DMS114 treated with DMSO at 0.1 percent for 48 hours (cell line): ENCODE measurements around the gene RFC5.
"Not testable (repeated sequence)": the region's sequence is repeated elsewhere in the genome, so short reads cannot be mapped to it uniquely, and the experiment has no call there.

Experiments
- DNase-seq: peaks from one replicate; lab custom pipeline; 2025; ENCODE audit not compliant: unreplicated experiment; lab: John Stamatoyannopoulos, UW

RFC5 gene

DNA sequence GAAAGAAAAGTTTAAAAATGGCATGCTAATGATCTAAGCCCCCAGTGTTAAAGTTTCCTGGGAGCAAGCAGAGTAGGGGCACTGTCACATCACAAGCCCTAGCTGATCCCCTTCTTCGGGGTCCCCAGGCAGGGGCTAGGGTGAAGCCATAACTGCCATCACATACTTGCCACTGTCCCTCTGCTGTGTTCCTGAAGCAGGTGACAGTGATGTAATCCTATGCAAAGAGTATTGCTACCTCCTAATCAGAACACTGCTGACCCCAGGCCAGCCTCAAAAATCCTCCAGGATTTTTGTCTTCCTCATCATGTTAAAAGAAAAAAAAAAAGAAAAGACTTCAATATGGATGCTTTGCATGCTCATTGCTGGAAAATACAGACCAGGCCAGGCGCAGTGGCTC is 1.2 kb upstream of the RFC5 start:
- no peak for DNase-seq

DNA sequence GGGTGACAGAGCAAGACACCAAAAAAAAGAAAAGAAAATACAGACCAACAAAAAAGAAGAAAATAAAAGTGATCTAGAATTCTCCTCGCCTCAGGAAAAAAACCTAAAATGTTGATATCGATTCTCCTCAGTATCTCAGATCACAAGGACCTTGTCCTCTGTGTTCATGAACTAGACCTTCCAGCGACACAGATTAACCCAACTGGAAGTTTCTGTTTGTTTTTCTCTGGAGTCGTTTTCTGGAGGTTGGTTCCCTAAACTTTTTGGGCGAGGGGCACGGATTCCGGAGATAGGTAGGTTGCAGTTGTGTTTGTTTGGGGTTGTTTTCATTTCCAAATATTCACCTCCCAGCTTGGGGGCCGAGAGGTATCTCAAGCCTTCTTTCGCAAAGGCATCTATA is 559 bp upstream of the RFC5 start:
- no peak for DNase-seq

DNA sequence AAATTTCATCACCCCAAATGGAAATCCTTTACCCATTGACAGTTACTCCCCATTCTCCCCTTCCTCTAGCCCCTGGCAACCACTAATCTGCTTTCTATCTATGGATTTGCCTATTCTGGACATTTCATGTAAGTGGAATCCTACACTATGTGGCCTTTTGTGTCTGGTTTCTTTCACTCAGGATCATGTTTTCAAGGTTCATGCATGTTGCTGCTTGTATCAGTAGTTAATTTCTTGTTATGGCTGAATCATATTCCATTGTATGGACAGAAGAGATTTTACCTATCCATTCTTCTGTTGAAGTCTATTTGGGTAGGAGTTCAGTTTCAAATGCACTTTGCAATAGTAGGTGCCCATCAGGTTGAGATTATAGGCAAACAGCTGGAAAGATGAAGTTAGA is 1.4 kb downstream of the RFC5 start:
- no peak for DNase-seq

DNA sequence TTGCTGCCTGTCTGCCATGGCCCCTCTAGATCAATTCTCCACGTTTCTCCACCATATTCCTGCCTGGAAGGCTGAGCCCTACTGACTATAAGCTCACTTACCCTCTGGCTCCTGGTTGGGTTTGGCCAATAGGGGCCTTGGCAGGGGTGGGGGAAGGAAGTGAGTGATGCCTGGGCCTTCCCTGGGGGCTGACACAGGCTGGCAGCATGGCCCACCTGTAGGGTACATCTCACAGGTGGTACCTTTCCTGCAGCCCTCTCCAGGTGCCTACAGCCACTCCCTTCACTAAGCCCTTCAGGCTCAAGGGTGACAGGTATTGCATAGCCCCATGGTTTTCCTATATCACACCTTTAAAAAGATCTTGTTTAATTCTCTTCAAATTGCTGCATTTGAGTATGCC is 3.5 kb downstream of the RFC5 start:
- no peak for DNase-seq

DNA sequence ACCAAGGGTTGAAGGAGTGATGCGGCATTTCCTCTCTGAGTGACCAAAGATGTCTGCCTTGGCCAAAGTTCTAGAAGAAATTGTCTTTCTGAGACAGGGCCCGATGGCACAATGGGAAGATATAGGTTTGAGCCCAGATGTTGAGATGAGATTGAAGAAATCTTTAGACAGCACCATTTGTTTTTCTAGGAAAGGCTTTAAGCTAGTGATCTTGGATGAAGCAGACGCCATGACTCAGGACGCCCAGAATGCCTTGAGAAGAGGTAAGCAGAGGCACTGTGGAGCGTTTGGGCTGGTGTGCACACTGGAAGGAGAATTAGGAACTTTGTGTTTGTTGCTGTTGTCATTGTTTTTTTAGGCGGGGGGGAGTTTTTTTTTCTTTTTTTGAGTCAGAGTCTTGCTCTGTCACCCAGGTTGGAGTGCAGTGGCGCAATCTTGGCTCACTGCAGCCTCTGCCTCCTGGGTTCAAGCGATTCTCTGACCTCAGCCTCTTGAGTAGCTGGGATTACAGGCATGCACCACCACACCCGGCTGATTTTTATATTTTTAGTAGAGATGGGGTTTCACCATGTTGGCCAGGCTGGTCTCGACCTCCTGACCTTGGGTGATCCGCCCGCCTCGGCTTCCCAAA is 5.7 kb downstream of the RFC5 start:
- not testable (repeated sequence) for DNase-seq

DNA sequence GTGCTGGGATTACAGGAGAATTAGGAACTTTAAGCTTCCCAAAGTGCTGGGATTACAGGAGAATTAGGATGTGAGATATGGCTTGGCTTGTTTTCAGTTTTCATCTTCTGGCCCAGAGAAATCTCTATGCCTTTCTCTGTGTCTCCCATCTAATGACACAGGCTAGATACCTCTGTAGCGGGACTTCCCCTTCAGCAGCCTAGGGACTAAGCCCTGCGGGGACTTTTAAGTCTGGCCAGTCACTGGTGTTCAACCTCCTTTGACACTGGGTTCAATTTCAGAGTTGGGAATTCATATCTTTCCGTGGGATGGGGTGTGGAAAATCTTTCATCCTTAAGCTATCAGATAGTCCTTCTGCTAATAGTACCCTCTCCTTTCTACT is 6.2 kb downstream of the RFC5 start:
- no peak for DNase-seq

DNA sequence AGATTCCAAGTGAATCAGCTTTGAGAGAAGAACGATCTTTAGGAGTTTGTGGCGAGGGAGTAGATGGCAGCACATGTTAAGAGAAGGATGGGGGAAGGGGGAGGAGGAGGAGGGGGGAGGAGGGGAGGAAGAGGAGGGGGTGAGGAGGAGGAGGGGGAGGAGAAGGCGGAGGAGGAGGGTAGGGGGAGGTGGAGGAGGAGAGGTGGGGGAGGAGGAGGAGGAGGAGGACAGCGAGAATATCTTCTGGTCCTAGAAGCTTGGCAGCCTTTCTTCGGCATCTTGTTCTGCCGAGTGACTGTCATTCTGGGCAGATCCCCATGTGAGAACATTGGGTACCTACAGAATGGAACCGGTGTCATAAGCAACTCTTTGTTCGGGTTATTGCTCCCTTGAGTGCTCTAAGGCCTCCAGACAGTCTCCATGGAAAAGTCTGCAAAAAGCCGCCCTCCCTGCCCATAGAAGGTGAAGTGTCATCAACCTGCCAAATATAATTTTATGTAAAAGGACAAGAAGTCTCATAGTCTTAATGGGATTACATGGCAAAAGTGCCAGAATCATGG is 6.9 kb downstream of the RFC5 start:
- DNase-seq: no peak

DNA sequence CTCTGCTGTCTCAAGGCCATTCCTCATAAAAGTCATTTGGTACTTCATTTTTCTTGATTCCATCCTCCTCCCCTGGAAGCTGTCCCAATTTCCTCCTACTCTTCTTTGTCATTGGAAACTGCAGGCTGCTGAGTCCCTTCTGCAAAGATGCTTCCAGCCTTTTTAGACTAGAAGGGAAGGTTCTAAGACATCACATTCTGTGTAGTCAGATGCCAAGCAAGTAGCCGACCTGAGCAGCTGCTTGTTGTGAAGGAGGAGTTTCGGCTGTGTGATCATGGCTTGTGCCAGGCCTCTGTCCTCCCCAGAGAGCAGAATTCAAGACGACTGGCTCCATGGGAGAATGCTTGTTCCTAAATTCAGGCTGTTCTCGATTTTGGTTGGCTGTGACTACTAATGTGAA is 8.7 kb downstream of the RFC5 start:
- no peak for DNase-seq

DNA sequence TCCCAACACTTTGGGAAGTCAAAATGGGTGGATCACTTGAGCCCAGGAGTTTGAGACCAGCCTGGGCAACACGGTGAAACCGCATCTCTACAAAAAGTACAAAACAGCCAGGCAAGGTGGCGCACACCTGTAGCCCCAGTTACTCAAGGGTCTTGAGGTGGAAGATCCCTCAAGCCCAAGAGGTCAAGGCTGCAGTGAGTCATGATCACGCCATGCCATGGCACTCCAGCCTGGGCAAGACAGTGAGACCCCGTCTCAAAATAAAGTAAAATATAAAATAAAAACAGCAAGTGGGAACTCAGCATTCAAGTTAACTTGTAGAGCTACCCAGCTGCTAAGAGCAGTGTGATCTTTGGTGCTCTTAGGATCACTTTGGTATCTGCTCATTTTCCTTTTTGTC is 12.7 kb downstream of the RFC5 start:
- no peak for DNase-seq

DNA sequence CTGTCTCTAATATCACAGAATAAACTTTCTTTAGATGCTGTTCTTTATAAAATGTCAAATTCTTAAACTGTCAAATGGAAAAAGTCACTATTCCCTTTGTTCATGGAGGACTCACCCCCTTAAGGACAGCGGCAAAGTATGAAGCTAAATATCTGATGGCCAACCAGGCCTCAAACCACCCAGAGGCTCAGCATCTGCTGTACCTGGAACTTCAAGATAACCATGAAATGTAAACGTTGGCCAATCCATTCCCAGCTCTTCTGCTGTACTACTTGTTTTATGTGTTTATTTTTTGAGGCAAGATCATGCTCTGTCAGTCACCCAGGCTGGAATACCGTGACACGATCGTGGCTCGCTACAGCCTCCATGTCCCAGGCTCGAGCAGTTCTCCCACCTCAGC is 15.7 kb downstream of the RFC5 start:
- no peak for DNase-seq

DNA sequence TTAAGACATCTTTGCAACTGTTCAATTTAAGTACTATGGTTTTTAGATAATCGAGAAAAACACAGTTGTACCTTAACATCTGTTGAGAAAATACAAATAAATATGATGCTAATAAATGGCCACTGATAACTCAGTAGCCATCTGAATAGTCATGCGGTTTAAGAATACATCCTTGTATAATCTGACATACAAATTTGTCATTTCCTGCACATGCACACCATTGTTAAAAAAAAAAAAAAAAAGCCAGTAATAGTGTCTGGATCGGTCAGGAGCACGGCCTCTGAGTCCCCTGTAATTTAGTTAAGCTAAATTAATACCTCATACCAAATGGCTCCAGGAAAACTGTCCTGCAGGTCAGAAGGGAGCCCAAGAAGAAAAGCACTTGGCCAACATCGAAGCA is 16.8 kb downstream of the RFC5 start:
- no peak for DNase-seq

DNA sequence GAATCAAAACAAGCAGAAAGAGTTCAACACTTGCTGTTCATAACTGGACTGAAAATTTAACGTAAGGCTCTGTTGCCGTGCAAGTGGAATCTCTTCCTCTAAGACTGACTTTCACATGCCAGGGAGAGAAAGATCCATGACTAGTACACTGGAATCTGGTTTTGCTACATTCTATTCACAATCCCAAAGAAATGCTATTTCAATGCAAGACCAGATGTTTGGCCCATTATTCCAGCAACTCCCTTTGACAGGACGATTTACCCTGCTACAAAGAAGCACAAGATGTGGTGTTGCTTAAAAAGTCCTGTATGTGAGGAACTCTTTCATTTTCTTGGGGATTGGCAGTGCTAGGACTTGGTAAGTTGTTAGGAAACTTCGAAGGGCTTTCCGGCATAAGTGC is 17.4 kb downstream of the RFC5 start:
- DNase-seq: no peak

DNA sequence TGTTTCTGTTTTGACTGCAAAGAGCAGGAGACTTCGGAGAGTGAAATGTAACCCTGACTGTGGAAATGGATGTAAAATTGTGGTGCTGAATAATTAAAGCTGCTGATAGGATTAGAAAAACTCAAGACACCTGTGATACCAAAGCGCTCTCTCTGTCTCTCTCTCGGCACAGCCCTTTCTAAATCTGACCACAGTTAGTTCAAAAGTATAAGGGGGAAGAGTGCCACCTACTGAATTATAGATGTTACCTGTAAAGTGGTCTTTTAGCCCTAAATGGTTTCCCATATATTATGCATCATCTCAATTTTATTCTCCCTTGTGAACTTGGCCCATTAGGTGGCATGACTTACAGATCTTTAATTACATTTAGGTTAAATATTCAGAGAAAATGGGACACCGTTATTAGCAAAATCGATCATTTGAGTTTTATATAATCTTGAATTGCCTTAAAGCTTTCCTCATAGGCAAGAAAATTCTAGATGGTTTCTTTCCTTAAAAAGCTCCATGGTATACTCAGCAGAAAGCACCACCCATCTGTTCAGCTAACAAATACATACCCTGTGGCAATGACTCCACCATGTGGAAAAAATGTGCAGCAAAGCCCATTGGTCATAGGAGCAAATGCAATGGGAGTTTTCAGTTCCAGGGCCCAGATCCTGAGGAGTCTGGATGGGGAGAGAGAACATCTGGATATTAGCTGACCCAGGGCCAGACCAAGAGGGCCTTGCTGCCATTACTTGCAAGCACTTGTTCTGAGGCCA is 18.1 kb downstream of the RFC5 start:
- peak; percentile 37 for DNase-seq

DNA sequence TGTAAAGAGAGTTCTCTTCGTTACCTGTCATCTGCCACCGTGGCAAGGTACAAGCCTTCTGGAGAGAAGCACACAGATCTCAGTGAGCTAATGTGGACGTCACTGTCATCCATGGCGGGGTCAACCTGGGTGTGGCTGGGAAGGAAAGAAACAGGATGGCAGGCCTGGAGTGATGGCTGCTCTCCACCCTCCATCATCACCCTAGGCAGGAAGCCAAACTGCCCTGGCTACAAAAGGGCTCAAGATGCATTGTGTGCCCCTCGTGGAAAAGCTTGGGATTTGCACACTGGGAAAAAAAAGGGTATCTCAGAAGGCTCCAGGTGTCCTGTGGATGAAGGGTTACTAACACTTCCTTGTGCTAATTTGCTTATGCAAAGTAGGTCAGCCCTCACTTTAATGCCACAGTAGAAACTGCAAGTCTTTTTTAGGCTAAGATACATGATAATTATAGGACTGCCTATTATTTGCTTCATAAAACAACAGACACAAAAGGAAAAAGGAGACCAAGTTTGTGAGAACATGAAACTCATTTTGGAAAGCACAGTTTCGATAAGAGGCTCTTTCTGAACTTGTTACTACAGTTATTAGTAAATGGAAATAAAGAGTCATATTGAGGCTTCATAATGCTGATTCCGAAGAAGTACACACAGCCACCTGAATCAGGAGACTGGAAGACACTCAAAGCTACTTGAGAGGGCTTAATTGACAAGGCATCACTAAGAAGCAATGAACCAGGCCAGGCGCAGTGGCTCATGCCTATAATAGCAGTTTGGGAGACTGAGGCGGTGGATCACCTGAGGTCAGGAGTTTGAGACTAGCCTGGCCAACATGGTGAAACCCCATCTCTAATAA is 18.9 kb downstream of the RFC5 start:
- DNase-seq: peak; percentile 31

DNA sequence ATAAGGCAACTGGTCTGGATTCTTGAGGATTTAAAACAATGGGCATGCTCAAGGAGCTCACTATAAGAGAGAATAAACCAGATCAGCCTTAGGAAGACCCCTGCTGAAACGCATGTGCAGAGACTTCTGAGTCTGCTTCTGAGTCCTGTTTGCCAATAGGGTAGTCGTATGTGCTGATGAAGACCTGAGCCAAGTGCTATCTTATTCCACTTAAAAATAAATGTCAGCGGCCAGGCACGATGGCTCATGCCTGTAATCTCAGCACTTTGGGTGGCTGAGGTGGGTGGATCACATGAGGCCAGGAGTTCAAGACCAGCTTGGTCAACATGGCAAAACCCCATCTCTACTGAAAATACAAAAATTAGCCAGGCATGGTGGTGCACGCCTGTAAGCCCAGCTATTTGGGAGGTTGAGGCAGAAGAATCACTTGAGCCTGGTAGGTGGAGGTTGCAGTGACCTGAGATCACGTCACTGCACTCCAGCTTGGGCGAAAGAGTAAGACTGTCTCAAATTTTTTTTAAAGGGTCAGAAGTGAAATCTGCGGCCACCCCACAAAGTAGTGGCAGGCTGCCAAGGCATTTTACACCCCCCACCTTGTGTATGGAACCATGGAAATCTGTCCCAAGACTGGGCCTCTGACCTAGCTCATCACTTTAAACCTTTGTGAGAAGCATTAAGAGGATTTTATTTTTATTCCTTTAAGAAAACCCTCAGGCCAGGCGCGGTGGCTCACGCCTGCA is 20.3 kb downstream of the RFC5 start:
- no peak for DNase-seq

DNA sequence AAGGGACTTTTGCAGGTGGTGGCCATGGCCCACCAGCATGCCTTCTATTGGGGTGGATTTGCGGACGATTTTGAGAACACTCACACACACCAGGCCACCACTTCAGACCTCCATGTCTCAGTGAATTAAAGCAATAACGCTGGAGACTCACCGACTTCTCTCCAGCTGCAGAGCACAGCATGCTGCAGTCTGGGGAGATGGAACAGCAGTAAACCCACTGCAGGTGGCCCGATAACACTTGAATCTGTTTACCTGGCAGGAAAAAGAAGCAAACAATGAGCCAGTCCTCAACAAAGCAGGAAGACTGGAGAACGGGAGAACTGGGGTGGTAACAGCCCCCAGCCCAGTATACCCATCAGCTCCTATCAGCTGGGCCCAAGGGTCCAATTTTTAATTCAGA is 21.6 kb downstream of the RFC5 start:
- DNase-seq: no peak

DNA sequence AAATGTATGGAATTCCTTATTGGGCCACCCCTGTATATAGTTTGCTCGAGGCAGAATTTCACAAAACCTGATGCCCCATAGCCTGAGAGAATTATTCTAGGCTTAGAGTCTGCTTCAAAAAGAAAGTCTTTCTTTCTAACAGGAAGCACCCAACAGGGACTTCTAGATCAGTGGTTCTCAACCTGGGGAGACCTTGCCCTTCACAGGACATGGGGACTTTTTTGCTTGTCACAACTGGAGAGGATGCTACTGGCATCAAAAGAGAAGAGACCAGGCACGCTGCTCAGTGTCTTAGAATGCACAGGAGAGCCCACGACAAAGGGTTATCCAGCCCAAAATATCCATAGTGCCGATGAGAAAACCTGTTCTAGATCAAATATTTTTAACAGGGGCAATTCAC is 25.6 kb downstream of the RFC5 start:
- no peak for DNase-seq

DNA sequence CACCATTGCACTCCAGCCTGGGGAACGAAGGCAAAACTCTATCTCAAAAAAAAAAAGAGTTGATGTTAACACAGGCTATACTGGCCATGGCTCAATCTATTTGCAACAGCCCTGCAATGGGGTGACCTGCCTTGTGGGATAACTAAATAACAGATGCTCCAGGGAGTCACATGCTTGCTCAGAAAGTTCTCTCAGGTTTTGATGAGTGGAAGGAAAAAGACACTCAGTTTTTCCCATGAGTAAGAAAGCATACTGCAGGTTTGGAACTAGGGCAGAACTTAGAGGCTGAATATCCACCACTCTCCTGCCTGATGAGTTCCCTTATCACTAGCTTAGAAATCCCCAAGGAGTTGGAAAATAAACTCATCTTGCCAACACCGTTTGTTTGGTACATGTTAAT is 27.6 kb downstream of the RFC5 start:
- no peak for DNase-seq

DNA sequence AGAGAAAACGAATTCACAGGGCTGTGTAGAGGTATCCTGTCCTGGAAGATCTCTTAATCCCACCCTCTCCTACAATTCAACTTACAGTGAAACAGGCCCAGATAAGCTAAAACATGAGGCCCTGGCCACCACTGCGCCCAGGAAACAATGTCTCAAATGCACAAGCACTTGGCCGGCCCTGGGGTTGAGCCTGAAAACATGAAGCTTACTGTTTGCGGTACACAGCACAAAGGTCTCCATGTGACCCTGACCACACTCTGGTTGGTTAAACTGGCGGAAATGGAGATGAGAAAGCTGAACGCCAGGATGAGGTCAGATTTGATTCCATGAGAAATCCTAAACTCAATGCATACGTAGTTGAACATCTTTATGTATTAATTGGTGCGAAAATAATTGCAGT is 28.1 kb downstream of the RFC5 start:
- DNase-seq: no peak

DNA sequence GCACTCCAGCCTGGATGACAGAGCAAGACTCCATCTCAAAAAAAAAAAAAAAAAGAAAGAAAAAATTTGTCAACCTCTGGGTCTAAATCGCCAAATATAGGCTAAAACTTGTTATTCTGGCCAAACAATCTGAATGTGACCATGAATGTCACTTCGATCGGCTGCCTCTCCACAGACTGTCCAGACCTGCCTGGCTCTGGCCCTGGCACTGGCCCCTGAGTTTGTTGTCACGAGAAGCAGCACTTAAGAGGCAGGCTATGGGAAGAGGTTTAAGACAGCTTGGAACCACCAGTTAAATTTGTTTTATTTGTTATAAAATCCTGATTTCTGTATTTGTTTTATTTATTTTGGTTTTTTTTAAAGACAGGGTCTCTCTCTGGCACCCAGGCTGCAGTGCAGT is 29.9 kb downstream of the RFC5 start:
- no peak for DNase-seq
